ENCODE measurements around the gene CDO1.

DNA sequence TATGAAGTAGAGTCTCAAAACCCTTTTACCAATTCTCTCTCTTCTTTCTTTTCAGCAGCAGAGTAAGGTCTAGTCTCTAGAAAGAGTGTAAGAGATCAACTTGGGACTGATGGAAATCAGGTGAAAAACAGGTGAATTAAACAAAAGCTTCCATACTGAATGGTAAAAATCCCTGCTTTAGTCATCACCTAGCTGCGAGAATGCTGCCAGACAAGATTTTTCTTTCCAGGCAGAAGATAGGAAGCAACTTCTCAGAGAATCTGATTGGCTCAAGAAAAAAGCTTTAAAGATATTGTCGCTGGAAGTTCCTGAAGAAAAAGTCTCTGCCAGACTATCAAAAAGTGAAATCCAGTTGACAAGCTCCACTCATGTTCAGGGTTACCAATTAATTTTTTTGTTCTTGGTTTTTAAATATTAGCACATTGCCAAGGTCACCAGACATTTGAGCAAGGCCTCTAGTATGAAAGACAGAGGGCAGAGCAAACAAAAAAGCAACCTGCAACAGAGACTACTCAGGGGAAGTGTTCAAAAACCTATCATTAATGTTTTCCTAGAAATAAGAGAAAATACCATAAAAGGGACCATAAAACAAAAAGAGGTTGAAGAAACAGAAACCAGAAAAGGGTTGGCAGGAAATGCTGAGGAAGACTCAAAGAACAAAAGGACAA, 9.3 kb downstream of the CDO1 start:
- TF ChIP-seq, protein P1, sequence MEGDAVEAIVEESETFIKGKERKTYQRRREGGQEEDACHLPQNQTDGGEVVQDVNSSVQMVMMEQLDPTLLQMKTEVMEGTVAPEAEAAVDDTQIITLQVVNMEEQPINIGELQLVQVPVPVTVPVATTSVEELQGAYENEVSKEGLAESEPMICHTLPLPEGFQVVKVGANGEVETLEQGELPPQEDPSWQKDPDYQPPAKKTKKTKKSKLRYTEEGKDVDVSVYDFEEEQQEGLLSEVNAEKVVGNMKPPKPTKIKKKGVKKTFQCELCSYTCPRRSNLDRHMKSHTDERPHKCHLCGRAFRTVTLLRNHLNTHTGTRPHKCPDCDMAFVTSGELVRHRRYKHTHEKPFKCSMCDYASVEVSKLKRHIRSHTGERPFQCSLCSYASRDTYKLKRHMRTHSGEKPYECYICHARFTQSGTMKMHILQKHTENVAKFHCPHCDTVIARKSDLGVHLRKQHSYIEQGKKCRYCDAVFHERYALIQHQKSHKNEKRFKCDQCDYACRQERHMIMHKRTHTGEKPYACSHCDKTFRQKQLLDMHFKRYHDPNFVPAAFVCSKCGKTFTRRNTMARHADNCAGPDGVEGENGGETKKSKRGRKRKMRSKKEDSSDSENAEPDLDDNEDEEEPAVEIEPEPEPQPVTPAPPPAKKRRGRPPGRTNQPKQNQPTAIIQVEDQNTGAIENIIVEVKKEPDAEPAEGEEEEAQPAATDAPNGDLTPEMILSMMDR (IDR thresholded peaks at IDR 0.05 in 2 of 3, conservative IDR thresholded peaks at IDR 0.05 in 1 of 3; ENCODE audit: borderline replicate concordance in 1 of 3, insufficient read depth in 1 of 3, low read depth in 2 of 3, low read length in 2 of 3): no peak
- no peak for TF ChIP-seq POLR2AphosphoS5 (IDR thresholded peaks at IDR 0.05; ENCODE audit: low read depth, low read length)
